WTC11 (cell line): ENCODE data around the gene ANTXRL. TPM values are rescaled to one million over a fixed set of nuclear protein-coding genes. Genes with fewer than 3 reads are reported as not detected.

Experiments
- ATAC-seq: fragments of 200-7000 bp; cut with Tn5 transposase; 2 replicates; pipeline ENCODE4 v1.10.0; 2021; ENCODE audit warnings: mild to moderate bottlenecking, moderate library complexity
- CTCF ChIA-PET: fragments of 300-600 bp; sonication (Branson Sonifier 250); formaldehyde crosslinking; loops from one replicate; lab custom pipeline; 2021; ENCODE audit warnings: antibody characterized with exemption; lab: Charles Lee
- POLR2A ChIA-PET: fragments of 350-600 bp; sonication (Branson Sonifier 250); formaldehyde crosslinking; loops from one replicate; lab custom pipeline; 2021; ENCODE audit warnings: antibody characterized with exemption; lab: Charles Lee
- DNase-seq: peaks from one replicate; pipeline ENCODE4 v3.0.0; 2021; ENCODE audit warnings: low spot score
- H3K27ac Mint-ChIP-seq: 2 replicates; pipeline ENCODE4 v1.8.0; 2021; ENCODE audit warnings: mixed read lengths
- H3K27me3 Mint-ChIP-seq: 2 replicates; pipeline ENCODE4 v1.8.0; 2021; ENCODE audit warnings: low read depth, mild to moderate bottlenecking, moderate library complexity, mixed read lengths
- H3K36me3 Mint-ChIP-seq: 2 replicates; pipeline ENCODE4 v1.8.0; 2021; ENCODE audit warnings: mixed read lengths
- H3K4me1 Mint-ChIP-seq: 2 replicates; pipeline ENCODE4 v1.8.0; 2022; ENCODE audit warnings: mixed read lengths
- H3K4me3 Mint-ChIP-seq: 2 replicates; pipeline ENCODE4 v1.8.0; 2021; ENCODE audit warnings: mild to moderate bottlenecking, moderate library complexity, mixed read lengths
- H3K9me3 Mint-ChIP-seq: 2 replicates; pipeline ENCODE4 v1.8.0; 2021; ENCODE audit warnings: mixed read lengths
- AFF4 ChIP-seq: sonication (generic); formaldehyde crosslinking; IDR thresholded peaks from 2 replicates; pipeline ENCODE4 v1.8.1; 2023; ENCODE audit warnings: mild to moderate bottlenecking, missing genetic modification reagents, borderline replicate concordance
- ERG ChIP-seq: fragments of 250-450 bp; sonication (Bioruptor Pico); IDR thresholded peaks from 2 replicates; pipeline ENCODE4 v1.8.0; 2021; ENCODE audit warnings: mild to moderate bottlenecking
- FOXJ3 ChIP-seq: sonication (generic); formaldehyde crosslinking; IDR thresholded peaks from 2 replicates; pipeline ENCODE4 v1.9.0; 2021; ENCODE audit warnings: missing genetic modification reagents, mild to moderate bottlenecking, borderline replicate concordance
- HMGA2 ChIP-seq: fragments of 250-450 bp; sonication (Bioruptor Pico); IDR thresholded peaks from 2 replicates; pipeline ENCODE4 v1.4.0; 2021; ENCODE audit warnings: mild to moderate bottlenecking, moderate library complexity
- NFE2L1 ChIP-seq: sonication (generic); formaldehyde crosslinking; IDR thresholded peaks from 2 replicates; pipeline ENCODE4 v1.8.1; 2023; ENCODE audit warnings: missing genetic modification reagents
- NFYB ChIP-seq: sonication (generic); formaldehyde crosslinking; conservative IDR thresholded peaks from 2 replicates; pipeline ENCODE4 v1.8.0; 2022; ENCODE audit warnings: low read depth, missing genetic modification reagents
- RORB ChIP-seq: fragments of 250-450 bp; sonication (Bioruptor Pico); IDR thresholded peaks from 2 replicates; pipeline ENCODE4 v1.9.0; 2021; ENCODE audit warnings: mild to moderate bottlenecking
- SMAD4 ChIP-seq: sonication (generic); formaldehyde crosslinking; IDR thresholded peaks from 2 replicates; pipeline ENCODE4 v1.8.0; 2022; ENCODE audit warnings: mild to moderate bottlenecking, missing genetic modification reagents
- SOX15 ChIP-seq: fragments of 250-450 bp; sonication (Bioruptor Pico); IDR thresholded peaks from 2 replicates; pipeline ENCODE4 v1.9.0; 2021; ENCODE audit warnings: mild to moderate bottlenecking
- SP1 ChIP-seq: sonication (generic); formaldehyde crosslinking; conservative IDR thresholded peaks from 2 replicates; pipeline ENCODE4 v1.8.1; 2022; ENCODE audit warnings: missing genetic modification reagents
- TCF7 ChIP-seq: sonication (generic); formaldehyde crosslinking; IDR thresholded peaks from 2 replicates; pipeline ENCODE4 v1.8.0; 2022; ENCODE audit warnings: mild to moderate bottlenecking, low read depth, missing genetic modification reagents, moderate library complexity
- USF1 ChIP-seq: sonication (generic); formaldehyde crosslinking; IDR thresholded peaks from 2 replicates; pipeline ENCODE4 v1.8.0; 2022; ENCODE audit warnings: mild to moderate bottlenecking, missing genetic modification reagents
- ZBTB43 ChIP-seq: sonication (generic); formaldehyde crosslinking; IDR thresholded peaks from 2 replicates; pipeline ENCODE4 v1.8.1; 2023; ENCODE audit warnings: mild to moderate bottlenecking, missing genetic modification reagents
- ZNF121 ChIP-seq: sonication (generic); formaldehyde crosslinking; IDR thresholded peaks from 2 replicates; pipeline ENCODE4 v1.8.0; 2023; ENCODE audit warnings: missing genetic modification reagents
- ZNF317 ChIP-seq: sonication (generic); formaldehyde crosslinking; IDR thresholded peaks from 2 replicates; pipeline ENCODE4 v1.8.1; 2023; ENCODE audit warnings: low read depth, mild to moderate bottlenecking, moderate library complexity, missing genetic modification reagents, borderline replicate concordance
- ZNF425 ChIP-seq: fragments of 250-450 bp; sonication (Bioruptor Pico); conservative IDR thresholded peaks from 2 replicates; pipeline ENCODE4 v1.9.0; 2021; ENCODE audit warnings: mild to moderate bottlenecking
- ZNF671 ChIP-seq: fragments of 250-450 bp; sonication (Bioruptor Pico); IDR thresholded peaks from 2 replicates; pipeline ENCODE4 v1.8.0; 2021; ENCODE audit warnings: mild to moderate bottlenecking
- total RNA-seq: library from RNA; stranded (reverse); gene quantifications from 3 replicates; pipeline ENCODE4 v1.2.3, GENCODE V29; 2021

ANTXRL gene
- total RNA-seq, 1 experiment from 2014 or later, result not detected

- TF ChIP-seq SOX15 (CRISPR knock-in tag), result no peak
Measured at GRCh38 chr10:46291817-46292572, 5.2 kb downstream of the ANTXRL start (continued).

GRCh38 chr10:46292573-46293023 lies 5.8 kb downstream of the ANTXRL start:
- ChIA-PET POLR2A (no interaction called here), CTCF (no interaction called here)
- H3K4me1 Mint-ChIP-seq, result peaks cover 30% of the 10 kb centered on the region
- H3K4me3 Mint-ChIP-seq, result no peak overlapping the region
- ATAC-seq, result no peak
- no peaks in the 10 kb centered on the region for H3K9me3 Mint-ChIP-seq
- no peak for DNase-seq
- no peak overlapping the region for H3K27ac Mint-ChIP-seq
- H3K27me3 Mint-ChIP-seq, result peaks cover 3% of the 10 kb centered on the region; the same call in 1 of the 2 replicates
- no peaks in the 10 kb centered on the region for H3K36me3 Mint-ChIP-seq
- TF ChIP-seq ZNF317 (CRISPR knock-in tag), result no peak
- TF ChIP-seq USF1 (CRISPR knock-in tag), result no peak
- TF ChIP-seq RORB, result no peak
- TF ChIP-seq TCF7 (CRISPR knock-in tag), result no peak
- TF ChIP-seq NFE2L1, result no peak
- TF ChIP-seq NFYB (CRISPR knock-in tag), result no peak
- TF ChIP-seq AFF4 (CRISPR knock-in tag), result no peak
- no peak for TF ChIP-seq SMAD4 (CRISPR knock-in tag)
- no peak for TF ChIP-seq ERG (CRISPR knock-in tag)
- no peak for TF ChIP-seq ZNF671 (CRISPR knock-in tag)
- TF ChIP-seq ZNF425 (CRISPR knock-in tag), result no peak
- TF ChIP-seq ZNF121 (CRISPR knock-in tag), result no peak
- no peak for TF ChIP-seq HMGA2
- no peak for TF ChIP-seq FOXJ3 (CRISPR knock-in tag)

GRCh38 chr10:46293228-46293627 lies 6.4 kb downstream of the ANTXRL start:
- no peak for DNase-seq
- TF ChIP-seq ZBTB43 (CRISPR knock-in tag) (peak; percentile 96; the same call in 1 of the 2 replicates), SP1 (CRISPR knock-in tag) (no peak)
- H3K27ac Mint-ChIP-seq, result no peak overlapping the region
- no peaks in the 10 kb centered on the region for H3K36me3 Mint-ChIP-seq
- peaks cover 3% of the 10 kb centered on the region; the same call in 1 of the 2 replicates for H3K27me3 Mint-ChIP-seq
- no peak for ATAC-seq
- POLR2A ChIA-PET, result no interaction called here
- CTCF ChIA-PET, result no interaction called here
- no peaks in the 10 kb centered on the region for H3K9me3 Mint-ChIP-seq
- no peak overlapping the region for H3K4me3 Mint-ChIP-seq
- peaks cover 29% of the 10 kb centered on the region for H3K4me1 Mint-ChIP-seq
